WTC11 (cell line): ENCODE results near the gene ASTN2. TPM values are rescaled to one million over a fixed set of nuclear protein-coding genes. Genes with fewer than 3 reads are reported as not detected.

ENCODE experiments used
- ATAC-seq: fragments of 200-7000 bp; cut with Tn5 transposase; 2 replicates; pipeline ENCODE4 v1.10.0; 2021; ENCODE audit warnings: mild to moderate bottlenecking, moderate library complexity
- CTCF ChIA-PET: fragments of 300-600 bp; sonication (Branson Sonifier 250); formaldehyde crosslinking; loops from one replicate; lab custom pipeline; 2021; ENCODE audit warnings: antibody characterized with exemption; lab: Charles Lee
- POLR2A ChIA-PET: fragments of 350-600 bp; sonication (Branson Sonifier 250); formaldehyde crosslinking; loops from one replicate; lab custom pipeline; 2021; ENCODE audit warnings: antibody characterized with exemption; lab: Charles Lee
- DNase-seq: peaks from one replicate; pipeline ENCODE4 v3.0.0; 2021; ENCODE audit warnings: low spot score
- H3K27ac Mint-ChIP-seq: 2 replicates; pipeline ENCODE4 v1.8.0; 2021; ENCODE audit warnings: mixed read lengths
- H3K27me3 Mint-ChIP-seq: 2 replicates; pipeline ENCODE4 v1.8.0; 2021; ENCODE audit warnings: low read depth, mild to moderate bottlenecking, moderate library complexity, mixed read lengths
- H3K36me3 Mint-ChIP-seq: 2 replicates; pipeline ENCODE4 v1.8.0; 2021; ENCODE audit warnings: mixed read lengths
- H3K4me1 Mint-ChIP-seq: 2 replicates; pipeline ENCODE4 v1.8.0; 2022; ENCODE audit warnings: mixed read lengths
- H3K4me3 Mint-ChIP-seq: 2 replicates; pipeline ENCODE4 v1.8.0; 2021; ENCODE audit warnings: mild to moderate bottlenecking, moderate library complexity, mixed read lengths
- H3K9me3 Mint-ChIP-seq: 2 replicates; pipeline ENCODE4 v1.8.0; 2021; ENCODE audit warnings: mixed read lengths
- CBFB ChIP-seq: sonication (generic); formaldehyde crosslinking; IDR thresholded peaks from 2 replicates; pipeline ENCODE4 v1.8.1; 2022; ENCODE audit warnings: mild to moderate bottlenecking, low read depth, missing genetic modification reagents
- FOXJ3 ChIP-seq: sonication (generic); formaldehyde crosslinking; IDR thresholded peaks from 2 replicates; pipeline ENCODE4 v1.9.0; 2021; ENCODE audit warnings: missing genetic modification reagents, mild to moderate bottlenecking, borderline replicate concordance
- GTF2I ChIP-seq: fragments of 250-450 bp; sonication (Bioruptor Pico); conservative IDR thresholded peaks from 2 replicates; pipeline ENCODE4 v1.4.0; 2021; ENCODE audit warnings: mild to moderate bottlenecking
- SOX15 ChIP-seq: fragments of 250-450 bp; sonication (Bioruptor Pico); IDR thresholded peaks from 2 replicates; pipeline ENCODE4 v1.9.0; 2021; ENCODE audit warnings: mild to moderate bottlenecking
- TEAD4 ChIP-seq: sonication (generic); formaldehyde crosslinking; IDR thresholded peaks from 2 replicates; pipeline ENCODE4 v1.8.0; 2022; ENCODE audit warnings: mild to moderate bottlenecking, missing genetic modification reagents
- ZBTB21 ChIP-seq: sonication (generic); formaldehyde crosslinking; IDR thresholded peaks from 2 replicates; pipeline ENCODE4 v1.8.1; 2023; ENCODE audit warnings: mild to moderate bottlenecking, missing genetic modification reagents, borderline replicate concordance
- ZMAT4 ChIP-seq: fragments of 250-450 bp; sonication (Bioruptor Pico); IDR thresholded peaks from 2 replicates; pipeline ENCODE4 v1.9.0; 2021; ENCODE audit warnings: mild to moderate bottlenecking
- ZNF263 ChIP-seq: sonication (generic); formaldehyde crosslinking; IDR thresholded peaks from 2 replicates; pipeline ENCODE4 v1.8.1; 2022; ENCODE audit warnings: low read depth, mild to moderate bottlenecking, moderate library complexity, missing genetic modification reagents
- ZNF416 ChIP-seq: fragments of 250-450 bp; sonication (Bioruptor Pico); IDR thresholded peaks from 2 replicates; pipeline ENCODE4 v1.9.0; 2021; ENCODE audit warnings: mild to moderate bottlenecking, inconsistent platforms
- total RNA-seq: library from RNA; stranded (reverse); gene quantifications from 3 replicates; pipeline ENCODE4 v1.2.3, GENCODE V29; 2021
- TF ChIP-seq, protein P1 (sequence below): sonication (generic); formaldehyde crosslinking; IDR thresholded peaks from 2 replicates; pipeline ENCODE4 v1.8.1; 2022; ENCODE audit warnings: low read depth, missing genetic modification reagents, borderline replicate concordance
- TF ChIP-seq, protein P2 (sequence below): fragments of 200-600 bp; IDR thresholded peaks from 2 replicates; pipeline ENCODE4 v1.8.0; 2022; ENCODE audit warnings: antibody characterized with exemption
- TF ChIP-seq, protein P3 (sequence below): sonication (generic); formaldehyde crosslinking; IDR thresholded peaks from 2 replicates; pipeline ENCODE4 v1.8.0; 2022; ENCODE audit warnings: mild to moderate bottlenecking, missing genetic modification reagents
- TF ChIP-seq, protein P4 (sequence below): sonication (generic); formaldehyde crosslinking; IDR thresholded peaks from 2 replicates; pipeline ENCODE4 v1.8.0; 2023; ENCODE audit warnings: missing genetic modification reagents

ASTN2 gene
- total RNA-seq, 1 experiment from 2014 or later, result 16.2 TPM

GRCh38 chr9:117411547-117411946, 3.3 kb downstream of the ASTN2 start:
- TF ChIP-seq TEAD4 (CRISPR knock-in tag) (no peak), GTF2I (CRISPR knock-in tag) (no peak)
- TF ChIP-seq, protein P1, sequence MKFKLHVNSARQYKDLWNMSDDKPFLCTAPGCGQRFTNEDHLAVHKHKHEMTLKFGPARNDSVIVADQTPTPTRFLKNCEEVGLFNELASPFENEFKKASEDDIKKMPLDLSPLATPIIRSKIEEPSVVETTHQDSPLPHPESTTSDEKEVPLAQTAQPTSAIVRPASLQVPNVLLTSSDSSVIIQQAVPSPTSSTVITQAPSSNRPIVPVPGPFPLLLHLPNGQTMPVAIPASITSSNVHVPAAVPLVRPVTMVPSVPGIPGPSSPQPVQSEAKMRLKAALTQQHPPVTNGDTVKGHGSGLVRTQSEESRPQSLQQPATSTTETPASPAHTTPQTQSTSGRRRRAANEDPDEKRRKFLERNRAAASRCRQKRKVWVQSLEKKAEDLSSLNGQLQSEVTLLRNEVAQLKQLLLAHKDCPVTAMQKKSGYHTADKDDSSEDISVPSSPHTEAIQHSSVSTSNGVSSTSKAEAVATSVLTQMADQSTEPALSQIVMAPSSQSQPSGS (CRISPR knock-in tag), result no peak
- TF ChIP-seq, protein P2, sequence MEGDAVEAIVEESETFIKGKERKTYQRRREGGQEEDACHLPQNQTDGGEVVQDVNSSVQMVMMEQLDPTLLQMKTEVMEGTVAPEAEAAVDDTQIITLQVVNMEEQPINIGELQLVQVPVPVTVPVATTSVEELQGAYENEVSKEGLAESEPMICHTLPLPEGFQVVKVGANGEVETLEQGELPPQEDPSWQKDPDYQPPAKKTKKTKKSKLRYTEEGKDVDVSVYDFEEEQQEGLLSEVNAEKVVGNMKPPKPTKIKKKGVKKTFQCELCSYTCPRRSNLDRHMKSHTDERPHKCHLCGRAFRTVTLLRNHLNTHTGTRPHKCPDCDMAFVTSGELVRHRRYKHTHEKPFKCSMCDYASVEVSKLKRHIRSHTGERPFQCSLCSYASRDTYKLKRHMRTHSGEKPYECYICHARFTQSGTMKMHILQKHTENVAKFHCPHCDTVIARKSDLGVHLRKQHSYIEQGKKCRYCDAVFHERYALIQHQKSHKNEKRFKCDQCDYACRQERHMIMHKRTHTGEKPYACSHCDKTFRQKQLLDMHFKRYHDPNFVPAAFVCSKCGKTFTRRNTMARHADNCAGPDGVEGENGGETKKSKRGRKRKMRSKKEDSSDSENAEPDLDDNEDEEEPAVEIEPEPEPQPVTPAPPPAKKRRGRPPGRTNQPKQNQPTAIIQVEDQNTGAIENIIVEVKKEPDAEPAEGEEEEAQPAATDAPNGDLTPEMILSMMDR, result peak; percentile 82
- TF ChIP-seq, all 79 proteins: peak for 1
- no peak overlapping the region for H3K27ac Mint-ChIP-seq
- H3K27me3 Mint-ChIP-seq, result peaks cover 28% of the 10 kb centered on the region
- H3K4me1 Mint-ChIP-seq, result peaks cover 41% of the 10 kb centered on the region
- ChIA-PET POLR2A (interaction anchor here (0.5 kb wide), 1 partner anchor 19 kb away, joined by 3 read pairs; no protein-coding TSS in a partner anchor), CTCF (interaction anchor here (0.5 to 3.9 kb wide), 76 partner anchors 8 to 1746 kb away, joined by 3 to 37 read pairs (median 4); no protein-coding TSS in a partner anchor)
- ATAC-seq (peak; percentile 46), DNase-seq (peak; percentile 80)
- no peaks in the 10 kb centered on the region for H3K36me3 Mint-ChIP-seq
- H3K9me3 Mint-ChIP-seq, result no peaks in the 10 kb centered on the region
- H3K4me3 Mint-ChIP-seq, result peak overlapping the region; percentile 53

- CTCF ChIA-PET, result interaction anchor here (0.9 to 1.7 kb wide), 7 partner anchors 16 to 338 kb away, joined by 3 to 7 read pairs (median 4); no protein-coding TSS in a partner anchor
- H3K36me3 Mint-ChIP-seq, result no peaks in the 10 kb centered on the region
- no peak for ATAC-seq
Measured at GRCh38 chr9:117409321-117409720, 5.5 kb downstream of the ASTN2 start.

GRCh38 chr9:117407436-117408022, 7.3 kb downstream of the ASTN2 start:
- CTCF ChIA-PET, result interaction anchor here (0.7 to 1.2 kb wide), 3 partner anchors 15 to 361 kb away, joined by 3 to 7 read pairs (median 4); no protein-coding TSS in a partner anchor
- Mint-ChIP-seq H3K36me3 (no peaks in the 10 kb centered on the region), H3K4me1 (peaks cover 58% of the 10 kb centered on the region), H3K4me3 (no peak overlapping the region), H3K9me3 (no peaks in the 10 kb centered on the region), H3K27ac (no peak overlapping the region), H3K27me3 (peaks cover 9% of the 10 kb centered on the region)
- ATAC-seq, result no peak
- TF ChIP-seq, protein P3, sequence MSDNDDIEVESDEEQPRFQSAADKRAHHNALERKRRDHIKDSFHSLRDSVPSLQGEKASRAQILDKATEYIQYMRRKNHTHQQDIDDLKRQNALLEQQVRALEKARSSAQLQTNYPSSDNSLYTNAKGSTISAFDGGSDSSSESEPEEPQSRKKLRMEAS, result no peak
- TF ChIP-seq TEAD4 (CRISPR knock-in tag) (no peak), CBFB (CRISPR knock-in tag) (no peak), FOXJ3 (no peak), ZNF416 (CRISPR knock-in tag) (no peak), ZMAT4 (CRISPR knock-in tag) (no peak), ZBTB21 (CRISPR knock-in tag) (no peak), SOX15 (no peak)
- TF ChIP-seq, protein P4, sequence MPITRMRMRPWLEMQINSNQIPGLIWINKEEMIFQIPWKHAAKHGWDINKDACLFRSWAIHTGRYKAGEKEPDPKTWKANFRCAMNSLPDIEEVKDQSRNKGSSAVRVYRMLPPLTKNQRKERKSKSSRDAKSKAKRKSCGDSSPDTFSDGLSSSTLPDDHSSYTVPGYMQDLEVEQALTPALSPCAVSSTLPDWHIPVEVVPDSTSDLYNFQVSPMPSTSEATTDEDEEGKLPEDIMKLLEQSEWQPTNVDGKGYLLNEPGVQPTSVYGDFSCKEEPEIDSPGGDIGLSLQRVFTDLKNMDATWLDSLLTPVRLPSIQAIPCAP, result no peak
- POLR2A ChIA-PET, result no interaction called here
- DNase-seq, result no peak

More at GRCh38 chr9:117409321-117409720, 5.5 kb downstream of the ASTN2 start:
- Mint-ChIP-seq H3K4me3 (no peak overlapping the region), H3K9me3 (no peaks in the 10 kb centered on the region), H3K27me3 (peaks cover 27% of the 10 kb centered on the region), H3K4me1 (peaks cover 48% of the 10 kb centered on the region), H3K27ac (no peak overlapping the region)
- POLR2A ChIA-PET, result no interaction called here
- no peak for DNase-seq
- TF ChIP-seq ZNF263 (CRISPR knock-in tag), result no peak
- TF ChIP-seq, protein P2, result 0 out of 2 replicates have a peak, but pooled peaks have one; percentile 15
